Hematopoietic multipotent progenitor cell treated with erythropoietin and hydrocortisone succinate and interleukin-3 and kit ligand, for 17 days (in vitro differentiated cells): ENCODE results near the gene POTEB2.
"Not testable (repeated sequence)": the region's sequence is repeated elsewhere in the genome, so short reads cannot be mapped to it uniquely, and the experiment has no call there.

Source experiments
- DNase-seq: peaks from one replicate; pipeline ENCODE4 v3.0.0-alpha.2; 2015; ENCODE audit warnings: low spot score

POTEB2 gene

GRCh38 chr15:20866214-20866613, at the start of gene POTEB2:
Gene POTEB2, minus strand, starts transcription at chr15:20866314. Its CDS starts 33 bp downstream, at chr15:20866281.
- not testable (repeated sequence) for DNase-seq

- DNase-seq = not testable (repeated sequence)
These were observed 13.8 kb upstream of the POTEB2 start for GRCh38 chr15:20879916-20880315.

- DNase-seq = not testable (repeated sequence)
These were observed 12.3 kb upstream of the POTEB2 start for GRCh38 chr15:20878464-20878863.

GRCh38 chr15:20877819-20878218, 11.7 kb upstream of the POTEB2 start:
- not testable (repeated sequence) for DNase-seq
